Mammary epithelial cell (primary cell): ENCODE data around the gene SASH3.

Source experiments
- EZH2 ChIP-seq: IDR thresholded peaks from 2 replicates; pipeline ENCODE4 v1.6.1; 2012; ENCODE audit warnings: low read length, inconsistent platforms, borderline replicate concordance
- TF ChIP-seq, protein P1 (sequence below), 2 donors: IDR thresholded peaks in 1 of 2; conservative IDR thresholded peaks in 1 of 2; 2 replicates each; pipeline ENCODE4 v1.5.1; 2011 to 2012; ENCODE audit warnings: inconsistent platforms in 2 of 2, low read length in 2 of 2, mild to moderate bottlenecking in 2 of 2, control low read depth in 1 of 2, low read depth in 1 of 2; ENCODE audit not compliant: insufficient read depth in 1 of 2; ENCODE audit errors: extremely low read depth in 1 of 2

DNA sequence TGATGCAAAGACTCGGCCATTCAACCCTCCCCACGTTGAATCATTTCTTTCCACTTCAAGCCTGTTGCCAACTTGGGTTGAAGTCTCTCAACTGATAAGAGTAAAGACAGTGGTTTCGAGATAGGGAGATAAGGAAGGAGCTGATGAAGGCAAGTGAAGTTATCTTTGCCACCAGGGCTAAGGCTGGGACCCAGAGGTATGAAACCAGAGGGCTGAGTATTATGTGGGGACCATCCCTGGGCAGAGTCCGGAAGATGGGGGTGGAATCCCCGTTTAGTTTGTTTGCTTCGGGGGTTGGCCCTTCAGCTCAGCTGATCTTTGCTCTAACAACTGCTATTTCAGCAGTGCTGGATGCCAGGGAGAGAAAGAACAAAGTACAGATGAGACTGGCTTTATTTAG lies 43.3 kb upstream of the SASH3 start:
- TF ChIP-seq, protein P1, sequence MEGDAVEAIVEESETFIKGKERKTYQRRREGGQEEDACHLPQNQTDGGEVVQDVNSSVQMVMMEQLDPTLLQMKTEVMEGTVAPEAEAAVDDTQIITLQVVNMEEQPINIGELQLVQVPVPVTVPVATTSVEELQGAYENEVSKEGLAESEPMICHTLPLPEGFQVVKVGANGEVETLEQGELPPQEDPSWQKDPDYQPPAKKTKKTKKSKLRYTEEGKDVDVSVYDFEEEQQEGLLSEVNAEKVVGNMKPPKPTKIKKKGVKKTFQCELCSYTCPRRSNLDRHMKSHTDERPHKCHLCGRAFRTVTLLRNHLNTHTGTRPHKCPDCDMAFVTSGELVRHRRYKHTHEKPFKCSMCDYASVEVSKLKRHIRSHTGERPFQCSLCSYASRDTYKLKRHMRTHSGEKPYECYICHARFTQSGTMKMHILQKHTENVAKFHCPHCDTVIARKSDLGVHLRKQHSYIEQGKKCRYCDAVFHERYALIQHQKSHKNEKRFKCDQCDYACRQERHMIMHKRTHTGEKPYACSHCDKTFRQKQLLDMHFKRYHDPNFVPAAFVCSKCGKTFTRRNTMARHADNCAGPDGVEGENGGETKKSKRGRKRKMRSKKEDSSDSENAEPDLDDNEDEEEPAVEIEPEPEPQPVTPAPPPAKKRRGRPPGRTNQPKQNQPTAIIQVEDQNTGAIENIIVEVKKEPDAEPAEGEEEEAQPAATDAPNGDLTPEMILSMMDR (conservative IDR thresholded peaks at IDR 0.05 in 1 of 2, IDR thresholded peaks at IDR 0.05 in 1 of 2; ENCODE audit: extremely low read depth in 1 of 2, insufficient read depth in 1 of 2, low read depth in 1 of 2, low read length in 2 of 2), result no peak
- TF ChIP-seq EZH2, result no peak
